Spleen (tissue), 13 donors: ENCODE results near the gene ZNF154. TPM values are rescaled to one million over a fixed set of nuclear protein-coding genes. Genes with fewer than 3 reads are reported as not detected.

Source experiments
- DNase-seq: peaks from one replicate; pipeline ENCODE4 v3.0.0-alpha.2; 2020
- H3K27ac ChIP-seq, 8 donors: fragments of 200-600 bp; sonication (generic) in 7 of 8; 1 replicate in 4 of 8; 2 replicates in 4 of 8; pipeline versions ENCODE4 v1.5.0 to v1.8.0; 2016 to 2021; ENCODE audit warnings: inconsistent platforms in 4 of 8, mild to moderate bottlenecking in 4 of 8, moderate library complexity in 1 of 8
- H3K27me3 ChIP-seq, 7 donors: fragments of 200-600 bp; sonication (generic) in 6 of 7; replicated peaks in 1 of 7; 1 replicate in 4 of 7; 2 replicates in 3 of 7; pipeline versions ENCODE4 v1.5.0 to v1.8.0; 2016 to 2021; ENCODE audit warnings: inconsistent platforms in 3 of 7, mild to moderate bottlenecking in 1 of 7
- H3K36me3 ChIP-seq, 6 donors: fragments of 200-600 bp; sonication (generic) in 5 of 6; 1 replicate in 4 of 6; 2 replicates in 2 of 6; pipeline versions ENCODE4 v1.5.0 to v1.8.0; 2016 to 2021; ENCODE audit warnings: inconsistent platforms in 2 of 6
- H3K4me1 ChIP-seq, 6 donors: fragments of 200-600 bp; sonication (generic) in 5 of 6; 1 replicate in 3 of 6; 2 replicates in 3 of 6; pipeline versions ENCODE4 v1.5.0 to v1.8.0; 2016 to 2021; ENCODE audit warnings: inconsistent platforms in 3 of 6
- H3K4me3 ChIP-seq, 8 donors: fragments of 200-600 bp; sonication (generic) in 7 of 8; 1 replicate in 4 of 8; 2 replicates in 4 of 8; pipeline versions ENCODE4 v1.5.0 to v1.8.0; 2016 to 2021; ENCODE audit warnings: inconsistent platforms in 4 of 8, mild to moderate bottlenecking in 4 of 8, moderate library complexity in 2 of 8
- H3K9me3 ChIP-seq, 8 donors: fragments of 200-600 bp; sonication (generic) in 7 of 8; 1 replicate in 4 of 8; 2 replicates in 4 of 8; pipeline versions ENCODE4 v1.5.0 to v1.8.0; 2016 to 2021; ENCODE audit warnings: inconsistent platforms in 4 of 8
- POLR2A ChIP-seq, 3 donors: fragments of 450-650 bp; IDR thresholded peaks; one replicate each; pipeline ENCODE4 v1.5.1; 2017; ENCODE audit warnings: antibody characterized with exemption in 3 of 3, mild to moderate bottlenecking in 1 of 3
- POLR2AphosphoS5 ChIP-seq, 3 donors: sonication (generic); formaldehyde crosslinking; IDR thresholded peaks; one replicate each; pipeline ENCODE4 v1.5.1; 2017; ENCODE audit warnings: antibody characterized with exemption in 3 of 3
- WGBS, 5 donors: extraction: QIAGEN DNeasy Blood & Tissue Kit in 3 of 5; methylation state at CpG; one replicate each; pipeline versions ENCODE4 v1.1.5 to v1.1.7; 2013 to 2018; 5-methylcytosine and 5-hydroxymethylcytosine counted together
- intact Hi-C: fragments of 100-400 bp; cut with DNase I; formaldehyde crosslinking; loops from one replicate; pipeline ENCODE4 v1.15.0; 2023; ENCODE audit warnings: low total_unique reads
- long read RNA-seq, 2 donors: transcript quantifications; one replicate each; lab custom pipeline, GENCODE V29; 2026
- polyA plus RNA-seq, 3 donors: library from polyadenylated mRNA; stranded (reverse); fragments of 200-250 nt; gene quantifications; one replicate each; pipeline ENCODE4 v1.2.1, GENCODE V29; 2013
- total RNA-seq, 7 donors: library from RNA; depleted of rRNA in 3 of 7; stranded (reverse); fragments of >200 nt in 3 of 7; fragmentation: NEBNext Ultra II Directional in 4 of 7; extraction: Animal tissue kit (Norgen Biotek cat#: 25700) in 4 of 7; gene quantifications; one replicate each; pipeline versions ENCODE4 v1.1.0 to v1.2.1, GENCODE V29; 2016 to 2021
- TF ChIP-seq, protein P1 (sequence below), 11 experiments: fragments of 200-600 bp in 7 of 11; fragments of 450-650 bp in 4 of 11; sonication (generic) in 4 of 11; IDR thresholded peaks in 8 of 11; conservative IDR thresholded peaks in 3 of 11; 1 replicate in 7 of 11; 2 replicates in 4 of 11; pipeline versions ENCODE4 v1.4.0 to v1.8.0; 2016 to 2021; ENCODE audit warnings: antibody characterized with exemption in 11 of 11, inconsistent platforms in 4 of 11, mild to moderate bottlenecking in 1 of 11
- donor health status: healthy with polysubstance abuse.
- donor health status: DM: no; HTN: no; CAD: no; lungs with moderate emphysema.
- donor health status: DM: no; HTN: no; CAD: no.
- donor health status: Bipolar disorder and iron deficiency.
- donor health status: healthy.
- donor health status: DM: no; HTN: no; CAD: no.
- donor health status: DM: yes; HTN: yes; CAD: no.

ZNF154 gene
- total RNA-seq (10 to 100 TPM in 6 of 7 donors, 1 to 10 TPM in 1; 9.3 to 21.2 (median 15.3) TPM), polyA plus RNA-seq (1 to 10 TPM; 3.6 to 5.8 (median 4.3) TPM)
- long read RNA-seq, donor 1, partial matches to known transcripts, result 15 of 15 reads
- long read RNA-seq, donor 1, other reads (novel, unspliced or antisense), result 0 of 15 reads
- long read RNA-seq, donor 2, result 0 reads

DNA sequence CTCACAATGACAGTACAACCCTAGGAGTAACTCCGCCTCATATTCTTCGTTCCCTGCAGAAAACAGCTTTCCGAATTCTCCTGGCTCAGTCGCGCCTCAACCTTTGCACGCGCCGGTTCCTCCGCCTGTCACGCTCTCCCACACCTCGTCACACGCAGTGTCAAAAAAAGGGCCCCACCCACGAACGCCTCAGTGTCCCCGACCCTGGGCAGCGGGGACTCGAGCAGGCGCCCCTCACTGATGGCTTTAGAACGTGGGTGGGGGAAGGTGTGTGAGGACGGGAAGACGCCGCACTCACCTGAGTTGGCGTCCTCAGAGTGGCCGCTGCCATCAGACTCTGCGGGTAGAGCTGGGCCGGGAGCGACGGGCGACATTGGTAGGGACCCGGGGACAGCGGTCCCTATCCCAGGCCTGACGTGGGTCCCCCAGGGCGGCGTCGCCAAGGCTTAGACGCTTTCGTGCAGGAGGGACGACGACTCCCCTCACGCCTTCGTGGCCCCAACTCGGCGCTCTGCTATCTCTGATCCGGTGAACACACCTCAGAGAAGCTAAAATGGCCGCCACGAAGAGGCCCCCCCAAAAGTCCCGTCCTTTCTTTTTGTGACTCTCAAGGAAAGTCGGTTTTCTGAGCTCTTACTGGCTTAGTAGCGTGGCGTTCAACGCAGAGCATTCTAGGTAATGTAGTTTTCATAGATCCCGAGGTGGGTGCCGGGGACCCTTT is at the start of gene ZNF154:
TSS of gene ZNF154 (minus strand) at position 564 of the 721 bp plus-strand sequence. CDS start at position 331, 233 bp downstream.
- intact Hi-C loops, result no loop called here
- H3K4me3 ChIP-seq, result peak within 1 kb of the TSS; percentile 32 to 78 (median 56)
- TF ChIP-seq, protein P1, sequence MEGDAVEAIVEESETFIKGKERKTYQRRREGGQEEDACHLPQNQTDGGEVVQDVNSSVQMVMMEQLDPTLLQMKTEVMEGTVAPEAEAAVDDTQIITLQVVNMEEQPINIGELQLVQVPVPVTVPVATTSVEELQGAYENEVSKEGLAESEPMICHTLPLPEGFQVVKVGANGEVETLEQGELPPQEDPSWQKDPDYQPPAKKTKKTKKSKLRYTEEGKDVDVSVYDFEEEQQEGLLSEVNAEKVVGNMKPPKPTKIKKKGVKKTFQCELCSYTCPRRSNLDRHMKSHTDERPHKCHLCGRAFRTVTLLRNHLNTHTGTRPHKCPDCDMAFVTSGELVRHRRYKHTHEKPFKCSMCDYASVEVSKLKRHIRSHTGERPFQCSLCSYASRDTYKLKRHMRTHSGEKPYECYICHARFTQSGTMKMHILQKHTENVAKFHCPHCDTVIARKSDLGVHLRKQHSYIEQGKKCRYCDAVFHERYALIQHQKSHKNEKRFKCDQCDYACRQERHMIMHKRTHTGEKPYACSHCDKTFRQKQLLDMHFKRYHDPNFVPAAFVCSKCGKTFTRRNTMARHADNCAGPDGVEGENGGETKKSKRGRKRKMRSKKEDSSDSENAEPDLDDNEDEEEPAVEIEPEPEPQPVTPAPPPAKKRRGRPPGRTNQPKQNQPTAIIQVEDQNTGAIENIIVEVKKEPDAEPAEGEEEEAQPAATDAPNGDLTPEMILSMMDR (IDR thresholded peaks at IDR 0.05 in 8 of 11, conservative IDR thresholded peaks at IDR 0.05 in 3 of 11), result no peak
- TF ChIP-seq POLR2A (IDR thresholded peaks at IDR 0.05), result no peak
- TF ChIP-seq POLR2AphosphoS5 (IDR thresholded peaks at IDR 0.05), result peak; percentile 58 to 82 (median 70)
- peaks cover 0 to 100% (median 90%) of the 10 kb centered on the region in 8 donors for H3K9me3 ChIP-seq
- H3K36me3 ChIP-seq, result peaks cover 0 to 37% (median 13%) of the 10 kb centered on the region in 6 donors
- peak; percentile 84 for DNase-seq
- peaks cover 0 to 9% (median 0%) of the 10 kb centered on the region in 7 donors for H3K27me3 ChIP-seq
- peaks cover 0 to 45% (median 26%) of the 10 kb centered on the region in 6 donors for H3K4me1 ChIP-seq
- WGBS, 5 donors, result 1 to 5% (median 3%) methylated on average over 33 to 53 of the region's 53 CpGs
- peak within 1 kb of the TSS; percentile 79 to 94 (median 92) for H3K27ac ChIP-seq

DNA sequence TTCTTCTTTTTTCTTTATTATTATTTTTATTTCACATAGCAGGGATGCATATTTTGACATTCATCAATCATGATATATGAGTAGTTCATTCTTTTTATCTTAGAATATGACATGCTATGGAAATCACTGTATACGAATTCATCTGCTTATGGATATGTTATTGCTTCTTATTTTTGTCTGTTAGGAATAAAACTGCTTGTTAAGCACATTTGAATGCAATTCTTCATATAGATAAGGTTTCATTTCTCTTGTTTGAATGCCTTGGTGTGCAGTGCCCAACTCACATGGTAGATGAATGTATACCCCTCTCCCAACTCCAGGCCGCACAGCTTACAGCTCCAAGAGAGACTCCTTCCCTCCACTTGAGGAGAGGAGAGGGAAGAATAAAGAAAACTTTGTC is 48.9 kb upstream of the ZNF154 start:
- no peaks in the 10 kb centered on the region for H3K4me1 ChIP-seq
- no peak overlapping the region for H3K4me3 ChIP-seq
- 96 to 99% (median 98%) methylated on average over 2 of the region's 2 CpGs for WGBS, 5 donors
- H3K27me3 ChIP-seq, result no peaks in the 10 kb centered on the region
- peaks cover 3 to 97% (median 61%) of the 10 kb centered on the region in 8 donors for H3K9me3 ChIP-seq
- peaks cover 25 to 100% (median 76%) of the 10 kb centered on the region in 6 donors for H3K36me3 ChIP-seq
- intact Hi-C loops, result no loop called here
- H3K27ac ChIP-seq, result no peak overlapping the region
- TF ChIP-seq, protein P1 (IDR thresholded peaks at IDR 0.05 in 8 of 11, conservative IDR thresholded peaks at IDR 0.05 in 3 of 11), result no peak
- TF ChIP-seq POLR2AphosphoS5 (IDR thresholded peaks at IDR 0.05) (no peak), POLR2A (IDR thresholded peaks at IDR 0.05) (no peak)
- DNase-seq, result no peak

DNA sequence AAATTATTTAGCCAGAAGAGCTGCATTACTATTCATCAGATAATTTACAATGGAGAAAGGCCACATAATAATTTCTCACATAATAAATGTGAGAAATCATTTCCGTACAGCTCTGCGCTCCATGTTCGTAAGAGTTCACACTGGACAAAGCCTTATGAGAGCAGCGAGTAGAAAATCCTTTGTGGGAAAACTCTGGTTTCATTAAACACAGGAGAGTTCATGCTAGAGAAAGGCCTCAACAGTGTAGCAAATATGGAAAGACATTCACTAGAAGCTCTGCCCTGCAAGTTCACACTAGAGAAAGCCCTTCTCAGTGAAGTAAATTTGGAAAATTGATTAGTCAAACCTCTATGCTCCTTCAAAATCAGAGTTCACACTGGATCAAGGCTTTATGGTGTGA is 46.0 kb upstream of the ZNF154 start:
- Histone ChIP-seq H3K4me3 (no peak overlapping the region), H3K27ac (no peak overlapping the region), H3K27me3 (no peaks in the 10 kb centered on the region), H3K9me3 (peaks cover 3 to 99% (median 85%) of the 10 kb centered on the region in 8 donors), H3K4me1 (peaks cover 0 to 10% (median under 1%) of the 10 kb centered on the region in 6 donors), H3K36me3 (peaks cover 42 to 100% (median 90%) of the 10 kb centered on the region in 6 donors)
- TF ChIP-seq, protein P1 (IDR thresholded peaks at IDR 0.05 in 8 of 11, conservative IDR thresholded peaks at IDR 0.05 in 3 of 11), result no peak
- TF ChIP-seq POLR2AphosphoS5 (IDR thresholded peaks at IDR 0.05) (no peak), POLR2A (IDR thresholded peaks at IDR 0.05) (no peak)
- intact Hi-C loops, result no loop called here
- DNase-seq, result no peak
- WGBS, 5 donors, result 85 to 99% (median 87%) methylated on average over 4 of the region's 4 CpGs

DNA sequence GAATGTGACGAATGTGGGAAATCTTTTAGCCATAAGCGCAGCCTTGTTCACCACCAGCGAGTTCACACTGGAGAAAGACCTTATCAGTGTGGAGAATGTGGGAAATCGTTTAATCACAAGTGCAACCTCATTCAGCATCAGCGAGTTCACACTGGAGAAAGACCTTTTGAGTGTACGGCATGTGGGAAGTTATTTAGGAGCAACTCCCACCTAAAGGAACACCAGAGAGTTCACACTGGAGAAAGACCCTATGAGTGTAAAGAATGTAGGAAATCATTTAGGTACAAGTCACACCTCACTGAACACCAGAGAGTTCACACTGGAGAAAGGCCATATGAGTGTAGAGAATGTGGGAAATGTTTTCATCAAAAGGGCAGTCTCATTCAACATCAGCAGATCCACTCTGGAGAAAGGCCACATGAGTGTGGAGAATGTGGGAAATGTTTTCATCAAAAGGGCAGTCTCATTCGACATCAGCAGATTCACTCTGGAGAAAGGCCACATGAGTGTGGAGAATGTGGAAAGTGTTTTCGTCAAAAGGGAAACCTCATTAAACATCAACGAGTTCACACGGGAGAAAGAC is 45.2 kb upstream of the ZNF154 start:
- Histone ChIP-seq H3K4me1 (peaks cover 0 to 17% (median 5%) of the 10 kb centered on the region in 6 donors), H3K36me3 (peaks cover 42 to 100% (median 92%) of the 10 kb centered on the region in 6 donors), H3K27ac (no peak overlapping the region), H3K9me3 (peaks cover 3 to 100% (median 93%) of the 10 kb centered on the region in 8 donors), H3K27me3 (no peaks in the 10 kb centered on the region), H3K4me3 (no peak overlapping the region)
- DNase-seq, result no peak
- 96 to 98% (median 97%) methylated on average over 10 of the region's 10 CpGs for WGBS, 5 donors
- TF ChIP-seq POLR2A (IDR thresholded peaks at IDR 0.05), result no peak
- TF ChIP-seq, protein P1 (IDR thresholded peaks at IDR 0.05 in 8 of 11, conservative IDR thresholded peaks at IDR 0.05 in 3 of 11), result no peak
- TF ChIP-seq POLR2AphosphoS5 (IDR thresholded peaks at IDR 0.05), result no peak
- intact Hi-C loops, result no loop called here
